Measurements from ENCODE around the gene MIX23.

DNA sequence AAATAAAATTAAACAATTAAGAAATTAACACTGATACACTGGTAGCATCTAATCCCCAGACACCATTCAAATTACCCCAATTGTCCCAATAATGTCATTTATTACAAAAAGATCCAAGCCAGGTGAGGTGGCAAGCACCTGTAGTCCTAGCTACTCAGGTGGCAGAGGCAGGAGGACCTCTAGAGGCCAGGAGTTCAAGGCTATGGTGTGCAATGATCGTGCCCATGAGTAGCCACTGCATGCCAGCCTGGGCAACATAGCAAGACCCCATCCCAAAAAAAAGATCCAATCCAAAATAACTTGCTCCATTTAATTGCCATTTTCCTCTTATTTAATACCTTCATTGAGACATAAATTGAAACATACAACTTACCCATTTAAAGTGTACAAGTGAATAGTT is 40.2 kb downstream of the MIX23 start:
- TF ChIP-seq POLR2A (IDR thresholded peaks at IDR 0.05; ENCODE audit: low read length) (no peak), GATA1 (IDR thresholded peaks at IDR 0.05; ENCODE audit: low read depth, low read length) (no peak)
